Colon (tissue), 2 donors: ENCODE data around the gene NRK.
"Not testable (repeated sequence)": the region's sequence is repeated elsewhere in the genome, so short reads cannot be mapped to it uniquely, and the experiment has no call there.

ENCODE experiments used
- FAIRE-seq: peaks from 2 replicates; lab custom pipeline; 2012; peaks lifted over from hg19 to GRCh38; lab: Jason Lieb, UNC
- donor health status: control.
- donor health status: control.

NRK gene, protein sequence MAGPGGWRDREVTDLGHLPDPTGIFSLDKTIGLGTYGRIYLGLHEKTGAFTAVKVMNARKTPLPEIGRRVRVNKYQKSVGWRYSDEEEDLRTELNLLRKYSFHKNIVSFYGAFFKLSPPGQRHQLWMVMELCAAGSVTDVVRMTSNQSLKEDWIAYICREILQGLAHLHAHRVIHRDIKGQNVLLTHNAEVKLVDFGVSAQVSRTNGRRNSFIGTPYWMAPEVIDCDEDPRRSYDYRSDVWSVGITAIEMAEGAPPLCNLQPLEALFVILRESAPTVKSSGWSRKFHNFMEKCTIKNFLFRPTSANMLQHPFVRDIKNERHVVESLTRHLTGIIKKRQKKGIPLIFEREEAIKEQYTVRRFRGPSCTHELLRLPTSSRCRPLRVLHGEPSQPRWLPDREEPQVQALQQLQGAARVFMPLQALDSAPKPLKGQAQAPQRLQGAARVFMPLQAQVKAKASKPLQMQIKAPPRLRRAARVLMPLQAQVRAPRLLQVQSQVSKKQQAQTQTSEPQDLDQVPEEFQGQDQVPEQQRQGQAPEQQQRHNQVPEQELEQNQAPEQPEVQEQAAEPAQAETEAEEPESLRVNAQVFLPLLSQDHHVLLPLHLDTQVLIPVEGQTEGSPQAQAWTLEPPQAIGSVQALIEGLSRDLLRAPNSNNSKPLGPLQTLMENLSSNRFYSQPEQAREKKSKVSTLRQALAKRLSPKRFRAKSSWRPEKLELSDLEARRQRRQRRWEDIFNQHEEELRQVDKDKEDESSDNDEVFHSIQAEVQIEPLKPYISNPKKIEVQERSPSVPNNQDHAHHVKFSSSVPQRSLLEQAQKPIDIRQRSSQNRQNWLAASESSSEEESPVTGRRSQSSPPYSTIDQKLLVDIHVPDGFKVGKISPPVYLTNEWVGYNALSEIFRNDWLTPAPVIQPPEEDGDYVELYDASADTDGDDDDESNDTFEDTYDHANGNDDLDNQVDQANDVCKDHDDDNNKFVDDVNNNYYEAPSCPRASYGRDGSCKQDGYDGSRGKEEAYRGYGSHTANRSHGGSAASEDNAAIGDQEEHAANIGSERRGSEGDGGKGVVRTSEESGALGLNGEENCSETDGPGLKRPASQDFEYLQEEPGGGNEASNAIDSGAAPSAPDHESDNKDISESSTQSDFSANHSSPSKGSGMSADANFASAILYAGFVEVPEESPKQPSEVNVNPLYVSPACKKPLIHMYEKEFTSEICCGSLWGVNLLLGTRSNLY (N-terminal part only)

DNA sequence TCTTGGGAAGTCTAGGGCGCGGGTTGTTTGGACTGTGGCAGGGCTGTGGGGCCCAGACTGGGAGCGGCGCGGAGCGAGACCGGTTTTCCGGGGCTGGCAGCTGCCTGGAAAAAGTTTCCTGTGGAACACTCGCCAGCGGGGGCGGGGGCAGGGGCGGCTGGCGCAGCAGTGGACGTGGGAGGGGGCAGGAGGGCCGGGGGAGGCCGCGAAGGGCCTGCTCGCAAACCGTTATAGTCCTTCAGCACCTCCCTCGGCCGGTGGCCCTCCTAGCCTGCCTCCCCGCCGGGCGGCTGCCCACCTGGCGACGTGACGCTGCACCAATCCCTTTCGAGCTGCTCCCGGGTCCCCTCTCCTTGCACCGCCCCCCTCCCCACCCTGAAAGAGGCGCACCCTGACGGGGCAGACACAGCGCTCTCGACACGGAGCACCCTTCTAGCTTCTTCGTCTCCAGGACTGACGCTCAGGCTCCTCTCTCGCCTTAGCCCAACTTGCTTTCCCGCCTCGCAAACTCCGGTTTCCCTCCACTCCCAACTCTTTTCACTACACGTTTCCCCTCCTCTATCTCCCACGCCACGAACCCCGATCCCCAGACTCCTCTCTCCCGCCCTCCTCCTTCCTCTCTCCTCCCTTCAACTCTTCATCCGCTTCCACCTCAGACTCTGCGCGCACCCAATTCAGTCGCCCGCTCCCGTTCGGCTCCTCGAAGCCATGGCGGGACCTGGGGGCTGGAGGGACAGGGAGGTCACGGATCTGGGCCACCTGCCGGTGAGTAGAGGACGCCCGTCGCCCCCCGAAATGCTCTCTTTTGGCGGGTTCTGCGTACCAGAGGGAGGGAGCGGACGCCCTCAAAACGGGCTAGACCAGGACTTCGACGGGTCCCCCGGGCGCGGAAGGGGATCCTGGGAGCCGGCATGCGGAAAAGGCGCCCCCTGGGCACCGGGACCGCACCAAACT, at the start of gene NRK:
NRK (plus strand) TSS at position 402 of the 954 bp plus-strand sequence; CDS start at position 709, 307 bp downstream.
- FAIRE-seq: no peak

DNA sequence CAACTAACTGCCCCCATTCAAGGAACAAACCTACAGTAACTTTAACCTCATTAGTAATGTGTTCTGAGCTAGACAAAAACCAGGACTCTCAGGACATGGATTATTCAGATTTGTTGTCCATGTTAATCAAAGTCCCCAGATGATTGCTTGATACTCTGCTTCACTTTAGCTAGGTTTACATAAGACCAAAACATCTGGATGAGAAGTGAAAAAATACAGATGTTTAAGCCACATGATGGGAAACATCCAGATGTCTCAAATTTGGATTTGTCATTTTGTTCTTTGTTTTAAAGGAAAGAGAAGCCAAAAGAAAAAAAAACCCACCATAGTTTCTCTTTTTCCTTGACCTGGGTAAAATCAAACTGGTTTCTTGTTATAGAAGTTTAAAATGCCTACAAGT, 48.5 kb upstream of the NRK start:
- FAIRE-seq: peak; percentile 21

DNA sequence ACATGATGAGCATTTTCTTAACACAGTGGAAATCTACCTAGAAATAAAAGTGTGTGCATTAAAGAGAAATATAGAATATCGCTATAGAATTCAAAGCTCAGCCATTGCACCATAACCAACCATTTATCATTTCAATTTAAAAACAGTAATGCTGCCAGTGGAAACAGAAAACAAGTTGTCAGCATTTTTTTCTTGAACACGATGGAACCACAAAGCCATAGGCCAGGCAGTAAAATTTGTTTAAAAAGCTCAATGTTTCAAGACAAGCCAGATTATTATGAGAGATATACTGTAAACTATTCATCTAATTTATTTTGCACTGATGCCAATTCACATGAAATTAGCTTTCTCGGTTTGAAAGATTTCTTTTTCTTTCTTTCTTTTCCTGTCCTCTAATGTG, 46.7 kb upstream of the NRK start:
- no peak for FAIRE-seq

DNA sequence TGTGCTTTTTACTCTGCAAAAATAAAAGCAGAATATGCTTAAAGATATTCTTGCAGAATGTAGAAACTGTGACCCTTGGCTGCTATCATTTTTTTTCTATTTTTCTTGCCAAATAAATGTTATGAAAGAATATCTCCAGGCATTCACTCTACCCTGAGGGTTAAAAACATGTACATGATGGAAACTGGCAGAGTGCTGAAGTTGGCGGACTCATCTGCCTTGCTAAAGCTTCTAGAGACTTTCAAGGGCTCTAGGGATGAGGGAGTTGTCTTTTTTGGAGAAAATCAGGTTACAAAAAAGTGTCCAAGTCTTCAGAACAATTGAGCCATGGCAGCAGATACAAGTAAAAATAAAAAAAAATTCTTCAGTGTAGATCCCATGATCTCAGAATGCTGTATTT, 40.5 kb upstream of the NRK start:
- FAIRE-seq: no peak

DNA sequence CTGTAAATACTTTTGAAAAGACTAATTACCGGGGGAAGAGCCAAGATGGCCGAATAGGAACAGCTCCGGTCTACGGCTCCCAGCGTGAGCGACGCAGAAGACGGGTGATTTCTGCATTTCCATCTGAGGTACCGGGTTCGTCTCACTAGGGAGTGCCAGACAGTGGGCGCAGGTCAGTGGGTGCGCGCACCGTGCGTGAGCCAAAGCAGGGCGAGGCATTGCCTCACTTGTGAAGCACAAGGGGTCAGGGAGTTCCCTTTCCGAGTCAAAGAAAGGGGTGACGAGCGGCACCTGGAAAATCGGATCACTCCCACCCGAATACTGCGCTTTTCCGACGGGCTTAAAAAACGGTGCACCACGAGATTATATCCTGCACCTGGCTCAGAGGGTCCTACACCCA, 25.5 kb upstream of the NRK start:
- not testable (repeated sequence) for FAIRE-seq

DNA sequence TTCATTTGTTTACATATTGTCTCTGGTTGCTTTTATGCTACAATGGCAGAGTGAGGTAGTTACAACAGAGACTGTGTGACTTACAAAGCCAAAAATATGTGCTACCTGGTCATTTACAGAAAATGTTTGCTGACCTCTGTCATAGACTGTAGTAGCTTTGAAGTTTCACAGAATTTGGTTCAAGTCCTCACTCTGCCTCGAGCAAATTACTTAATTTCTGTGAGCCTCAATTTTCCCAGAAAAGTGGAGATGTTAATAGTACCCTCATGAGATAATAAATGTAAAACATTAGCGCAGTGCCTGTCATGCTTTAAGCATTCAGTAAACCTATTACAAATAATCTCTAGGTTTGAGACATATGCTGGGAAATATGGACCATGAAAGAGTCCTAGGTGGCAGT, 18.4 kb upstream of the NRK start:
- no peak for FAIRE-seq

DNA sequence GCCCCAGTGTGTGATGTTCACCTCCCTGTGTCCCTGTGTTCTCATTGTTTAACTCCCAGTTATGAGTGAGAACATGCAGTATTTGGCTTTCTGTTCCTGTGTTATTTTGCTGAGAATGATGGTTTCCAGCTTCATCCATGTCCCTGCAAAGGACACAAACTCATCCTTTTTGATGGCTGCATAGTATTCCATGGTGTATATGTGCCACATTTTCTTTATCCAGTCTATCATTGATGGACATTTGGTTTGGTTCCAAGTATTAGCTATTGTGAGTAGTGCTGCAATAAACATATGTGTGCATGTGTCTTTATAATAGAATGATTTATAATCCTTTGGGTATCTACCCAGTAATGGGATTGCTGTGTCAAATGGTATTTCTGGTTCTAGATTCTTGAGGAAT, 16.7 kb upstream of the NRK start:
- not testable (repeated sequence) for FAIRE-seq

DNA sequence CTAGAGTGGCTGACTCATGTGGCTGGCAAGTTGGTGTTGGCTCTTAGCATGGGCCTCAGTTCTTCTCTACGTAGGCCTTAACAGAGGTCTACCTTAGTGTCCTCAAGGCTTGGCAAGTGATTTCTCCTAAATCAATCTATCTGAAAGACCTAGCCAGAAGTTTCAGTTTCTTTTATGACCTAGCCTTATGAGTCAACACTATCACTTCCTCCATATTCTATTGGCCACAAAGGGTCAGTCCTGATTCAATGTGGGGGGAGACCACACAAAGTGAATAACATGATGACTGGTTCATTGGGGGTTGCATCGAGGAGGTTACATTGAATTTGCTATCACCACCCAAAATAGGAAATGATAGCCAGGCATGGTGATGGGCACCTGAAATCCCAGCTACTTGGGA, 5.8 kb upstream of the NRK start:
- no peak for FAIRE-seq

DNA sequence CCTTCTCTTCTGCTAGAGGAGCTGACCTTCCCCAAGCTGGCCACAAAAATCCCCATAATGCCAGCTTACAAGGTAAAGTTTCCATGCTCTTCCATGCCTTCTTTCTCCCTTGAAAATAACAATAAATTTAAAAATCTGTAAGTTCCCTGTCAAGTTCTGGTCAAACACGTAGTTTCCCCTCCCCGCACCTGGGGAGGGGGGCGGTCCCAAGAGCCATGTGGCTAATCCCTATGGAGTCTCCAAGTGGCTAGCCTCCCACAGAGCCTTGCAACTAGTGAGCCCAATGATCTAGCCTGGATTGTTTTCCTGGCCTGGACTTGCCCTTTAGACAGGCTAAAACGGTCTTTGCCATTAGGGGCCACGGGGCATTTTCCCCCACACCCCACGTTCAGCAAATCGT, 2.1 kb upstream of the NRK start:
- FAIRE-seq: no peak

DNA sequence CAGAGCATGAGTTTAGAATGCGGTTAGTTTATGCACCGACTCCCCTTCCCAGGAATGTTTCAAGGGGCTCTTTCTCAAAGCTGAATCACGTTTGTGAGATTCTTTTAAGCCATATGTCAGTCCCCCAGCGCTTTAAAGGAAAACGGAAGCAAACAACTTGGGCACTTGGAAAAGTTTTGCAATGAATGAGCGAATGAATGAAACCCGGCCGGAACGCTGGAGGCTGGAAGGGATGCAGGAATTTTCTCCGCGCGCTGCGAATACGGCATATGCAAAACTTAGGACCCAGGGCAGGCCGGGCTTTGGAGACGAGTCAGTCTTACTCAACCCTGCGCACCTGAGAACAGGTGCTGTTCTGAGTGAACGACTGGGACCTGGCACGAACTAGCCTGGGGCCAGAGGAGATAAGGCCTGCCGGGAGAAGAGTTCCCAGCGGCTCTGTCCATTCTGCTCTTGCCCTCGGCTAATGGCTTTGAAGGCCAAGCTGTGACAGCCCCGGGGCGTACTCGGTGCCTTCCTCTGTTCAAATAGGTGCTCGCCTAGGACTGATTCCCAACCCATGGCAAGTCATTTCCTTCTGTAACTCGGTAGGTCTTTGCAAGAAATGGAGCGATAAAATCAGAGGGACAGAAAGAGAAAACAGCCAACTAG, 743 bp upstream of the NRK start:
- no peak for FAIRE-seq

DNA sequence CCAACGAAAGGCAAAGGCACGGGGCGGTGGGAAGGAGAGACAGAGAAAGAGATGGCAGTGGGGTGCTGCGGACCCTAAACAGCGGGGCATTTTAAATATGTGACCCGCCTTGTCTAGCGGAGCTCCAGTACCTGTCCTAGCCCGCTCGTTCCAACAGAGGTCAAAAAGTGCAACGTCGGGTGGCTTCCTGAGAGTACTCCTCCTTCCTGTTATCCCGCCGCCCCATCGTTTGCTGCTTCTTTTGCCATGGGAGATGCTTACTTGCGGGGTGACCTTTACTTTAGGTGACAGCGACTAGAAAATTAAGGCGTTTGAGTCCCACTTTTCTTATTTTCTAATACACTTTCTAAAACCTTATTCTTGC, 735 bp downstream of the NRK start:
- no peak for FAIRE-seq

DNA sequence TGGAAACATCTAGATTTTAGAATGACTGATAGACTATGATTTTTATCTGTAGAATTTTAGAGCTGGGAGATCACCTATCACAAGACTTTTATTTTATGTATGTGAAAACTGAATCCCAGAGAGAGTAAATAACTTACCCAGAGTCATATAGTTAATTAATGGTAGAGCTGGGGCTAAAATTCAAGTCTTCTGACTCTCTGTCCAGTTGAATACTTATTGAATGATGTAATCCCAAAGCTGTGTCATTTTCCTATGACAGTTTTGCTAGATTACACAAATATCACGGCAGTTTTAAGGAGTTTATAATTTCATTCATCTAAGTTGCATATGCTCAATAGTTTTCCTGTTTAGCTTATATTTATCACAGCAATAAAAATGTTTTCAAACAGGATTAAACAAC, 6.7 kb downstream of the NRK start:
- FAIRE-seq: peak; percentile 94

DNA sequence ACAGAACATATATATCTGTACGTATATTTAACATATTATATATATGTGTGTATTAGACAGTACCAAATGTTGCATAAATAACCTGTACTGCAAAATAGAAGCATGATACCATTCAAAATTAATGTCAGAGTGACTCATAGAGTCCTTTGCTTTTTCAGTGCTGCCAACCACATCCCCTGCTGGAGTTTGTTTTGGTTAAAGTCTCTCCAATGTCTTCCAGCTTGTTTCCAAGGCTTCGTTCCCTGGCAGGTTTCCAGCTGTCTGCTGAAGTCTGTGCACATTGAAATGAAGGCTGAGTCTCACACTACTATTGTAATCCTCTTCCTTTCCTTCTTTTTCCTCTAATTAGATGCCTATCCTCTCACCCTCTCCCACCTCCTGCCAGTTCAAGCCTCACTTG, 14.9 kb downstream of the NRK start:
- no peak for FAIRE-seq

DNA sequence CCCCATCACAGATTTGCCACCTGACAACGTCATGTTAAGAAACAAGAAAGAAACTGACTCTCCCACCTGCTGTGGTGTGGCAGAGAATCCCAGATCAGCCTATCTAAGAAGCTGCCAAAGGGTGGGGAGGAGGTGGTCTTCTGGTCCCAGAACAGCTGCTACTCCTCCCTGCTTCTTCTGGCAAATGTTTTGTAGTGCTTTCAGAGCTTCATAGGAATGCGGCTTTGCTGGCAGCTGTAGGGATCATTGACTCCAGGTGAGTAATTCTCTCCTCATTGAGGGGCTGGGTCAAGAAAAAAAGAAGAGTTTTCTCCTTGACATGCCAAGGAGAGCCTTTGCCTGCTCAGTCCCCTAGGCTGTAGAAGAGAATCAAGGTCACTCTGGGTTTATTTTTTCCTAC, 23.3 kb downstream of the NRK start:
- no peak for FAIRE-seq

DNA sequence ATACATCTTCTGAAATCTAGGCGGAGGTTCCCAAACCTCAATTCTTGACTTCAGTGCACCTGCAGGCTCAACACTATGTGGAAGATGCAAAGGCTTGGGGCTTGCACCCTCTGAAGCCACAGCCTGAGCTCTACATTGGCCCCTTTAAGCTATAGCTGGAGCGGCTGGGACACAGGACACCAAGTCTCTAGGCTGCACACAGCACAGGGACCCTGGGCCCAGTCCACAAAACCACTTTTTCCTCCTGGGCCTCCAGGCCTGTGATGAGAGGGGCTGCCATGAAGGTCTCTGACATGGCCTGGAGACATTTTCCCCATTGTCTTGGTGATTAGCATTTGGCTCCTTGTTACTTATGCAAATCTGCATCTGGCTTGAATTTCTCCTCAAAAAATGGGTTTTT, 27.8 kb downstream of the NRK start:
- FAIRE-seq: not testable (repeated sequence)

DNA sequence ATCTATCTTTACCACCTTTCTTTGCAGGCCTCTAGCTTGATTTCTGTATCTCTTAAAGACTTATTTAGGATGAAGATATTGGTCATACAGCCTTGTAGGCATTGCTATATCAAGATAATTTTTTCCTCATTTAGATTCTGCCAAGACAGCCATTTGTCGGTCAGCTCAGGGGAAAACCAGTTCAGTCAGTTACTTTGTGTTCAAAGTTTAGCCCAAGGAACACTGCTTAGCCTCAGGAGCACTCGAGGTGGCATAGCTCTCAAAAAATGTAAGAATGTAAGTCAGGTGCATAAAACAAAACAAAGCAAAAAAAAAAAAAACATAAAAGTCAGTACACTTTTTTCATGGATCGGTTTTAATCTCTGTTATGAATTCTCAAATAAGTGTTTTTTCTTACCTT, 43.4 kb downstream of the NRK start:
- no peak for FAIRE-seq

DNA sequence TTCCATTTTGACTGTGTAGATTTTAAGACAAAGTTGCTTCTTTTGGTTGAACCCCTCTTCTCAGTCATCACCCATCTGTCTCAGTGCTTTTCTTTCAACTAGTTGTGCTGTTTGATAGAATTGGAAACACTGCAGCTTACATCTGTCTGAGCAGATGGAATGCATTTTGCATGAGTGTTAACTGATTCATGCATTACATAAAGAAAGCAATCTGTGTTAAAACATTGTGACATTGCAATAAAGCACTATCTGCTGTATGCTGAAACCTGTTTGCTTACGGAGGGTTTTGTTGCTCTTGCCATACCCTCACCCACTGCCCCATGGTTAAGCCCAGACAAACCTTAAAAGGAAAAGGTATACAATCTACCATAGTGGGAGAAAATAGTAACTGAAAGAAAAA, 47.4 kb downstream of the NRK start:
- FAIRE-seq: no peak

DNA sequence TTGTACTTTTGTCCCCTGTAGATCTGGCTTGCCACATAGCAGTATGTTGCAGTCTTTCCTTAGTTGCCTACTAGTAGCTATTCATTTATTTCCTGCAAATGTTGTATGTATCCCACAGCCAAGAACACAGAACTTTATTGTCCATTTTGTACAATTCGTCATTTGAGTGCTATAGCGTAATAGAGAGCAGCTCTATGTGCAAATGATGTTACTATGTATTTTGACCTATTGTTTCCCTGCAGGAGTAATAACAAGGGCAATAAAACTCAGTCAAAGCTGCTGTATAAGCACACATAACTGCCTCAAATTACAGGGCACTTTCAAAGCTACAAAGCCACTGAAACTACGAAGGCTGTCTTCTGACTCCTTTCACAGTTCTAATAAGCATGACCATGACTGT, 48.1 kb downstream of the NRK start:
- peak; percentile 58 for FAIRE-seq

DNA sequence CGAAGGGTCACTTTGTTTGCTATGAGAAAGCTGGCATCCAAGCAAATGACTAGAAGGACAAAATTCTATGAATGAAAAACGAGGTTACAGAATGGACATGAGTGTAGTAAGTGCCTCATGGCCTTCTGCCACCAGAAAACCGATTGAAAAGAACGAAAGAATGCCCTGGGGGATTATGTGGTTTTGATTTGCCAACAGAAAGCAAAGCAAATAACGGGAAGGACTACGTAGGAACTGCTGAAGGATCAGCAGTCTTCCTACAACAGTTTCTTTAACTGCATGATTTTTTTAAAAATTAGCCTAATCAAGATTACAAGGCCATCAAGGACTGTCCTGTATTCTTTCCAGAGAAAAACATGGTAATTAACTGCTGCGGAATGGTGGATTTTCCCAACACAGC, 50.6 kb downstream of the NRK start:
- no peak for FAIRE-seq

DNA sequence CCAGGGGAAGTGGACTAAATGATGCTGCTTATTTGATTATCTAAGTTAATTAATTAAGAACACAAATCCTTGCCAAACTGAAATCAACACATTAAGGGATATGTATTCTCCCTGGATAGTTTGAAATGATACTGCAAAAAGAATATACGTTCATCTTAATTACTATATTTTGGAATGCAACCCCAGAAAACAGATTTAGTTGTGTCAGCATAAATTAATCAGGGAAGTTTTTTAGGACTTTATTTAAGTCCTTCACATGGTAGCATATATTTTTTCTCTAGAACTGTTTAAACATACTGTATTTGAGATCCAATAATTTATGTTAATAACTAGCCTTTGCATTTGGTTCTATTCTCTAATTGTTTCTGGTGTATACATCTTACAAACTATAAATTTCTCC, 52.5 kb downstream of the NRK start:
- FAIRE-seq: peak; percentile 43

DNA sequence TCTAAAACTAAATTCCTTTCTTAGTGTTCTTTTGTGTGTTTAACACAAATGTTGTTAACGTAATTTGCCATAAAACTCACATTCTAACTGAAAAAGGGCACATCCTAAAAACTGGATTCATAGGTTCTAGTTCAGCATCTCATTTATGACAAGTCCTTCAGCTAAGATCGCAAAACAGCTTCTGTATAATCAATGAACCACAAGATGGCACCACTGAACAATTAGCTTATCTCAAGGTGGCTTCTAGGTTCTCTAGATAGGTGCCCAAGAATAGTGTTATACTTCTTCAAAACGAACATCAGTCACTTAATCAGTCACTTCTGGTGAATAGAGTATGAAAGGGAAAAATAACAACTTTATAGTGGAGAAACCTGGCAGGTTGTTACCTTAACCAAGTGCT, 54.3 kb downstream of the NRK start:
- peak; percentile 78 for FAIRE-seq
